ENCODE data around the gene SH3RF3.

- no peak for TF ChIP-seq CTCF (IDR thresholded peaks at IDR 0.05)
- TF ChIP-seq EZH2 (IDR thresholded peaks at IDR 0.05) = no peak
- no peak for TF ChIP-seq EZH2phosphoT487 (IDR thresholded peaks at IDR 0.05)
These were observed 278.5 kb downstream of the SH3RF3 start for GRCh38 chr2:109407276-109408042.
